ENCODE results near the gene CBY2.
"Not testable (repeated sequence)": the region's sequence is repeated elsewhere in the genome, so short reads cannot be mapped to it uniquely, and the experiment has no call there.

Gene CBY2

DNA sequence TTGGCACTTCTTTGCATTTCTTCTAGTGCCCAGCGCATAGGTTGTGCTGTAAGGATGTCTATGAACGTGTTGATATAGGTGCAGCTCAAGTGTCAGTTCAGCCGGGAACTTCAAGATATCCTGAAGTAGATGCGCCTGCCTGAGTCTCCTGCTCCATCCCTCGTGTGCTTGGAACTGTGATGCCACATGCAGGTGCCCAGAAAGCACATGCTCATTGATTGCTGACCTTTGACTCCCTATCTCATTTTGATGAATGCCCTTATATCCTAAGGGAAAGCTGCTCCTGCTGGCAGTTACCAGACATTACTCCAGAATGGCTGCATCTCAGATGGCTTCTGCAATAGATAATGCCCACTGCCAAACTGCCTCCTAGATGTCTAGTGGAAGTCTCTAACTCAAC, 40.9 kb downstream of the CBY2 start:
- no peak for DNase-seq (ENCODE audit: low read depth in 2 of 2)

DNA sequence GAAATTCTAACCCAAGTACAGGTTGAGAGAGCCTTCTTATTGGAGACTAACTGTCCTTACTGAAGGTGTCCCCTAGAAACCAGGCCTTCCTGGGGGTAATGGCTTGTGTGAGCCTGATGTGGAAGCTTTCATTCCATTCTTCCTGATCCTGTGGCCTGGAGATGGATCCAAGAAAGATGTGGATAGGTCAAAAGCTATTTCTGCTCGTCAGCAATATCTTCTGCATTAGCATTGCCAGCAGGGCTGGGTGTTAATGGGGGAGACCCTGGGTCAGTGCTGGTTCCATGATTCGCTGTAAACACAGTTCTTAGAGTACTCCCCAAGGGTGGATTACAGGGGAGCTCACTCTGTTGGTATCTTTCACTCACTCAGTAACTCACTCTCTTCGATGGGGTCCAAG, 42.9 kb downstream of the CBY2 start:
- no peak for DNase-seq (ENCODE audit: low read depth in 2 of 2)

- no peak for DNase-seq (ENCODE audit: low read depth in 2 of 2)
Measured at GRCh38 chr13:45747071-45747470, 45.0 kb downstream of the CBY2 start.

DNA sequence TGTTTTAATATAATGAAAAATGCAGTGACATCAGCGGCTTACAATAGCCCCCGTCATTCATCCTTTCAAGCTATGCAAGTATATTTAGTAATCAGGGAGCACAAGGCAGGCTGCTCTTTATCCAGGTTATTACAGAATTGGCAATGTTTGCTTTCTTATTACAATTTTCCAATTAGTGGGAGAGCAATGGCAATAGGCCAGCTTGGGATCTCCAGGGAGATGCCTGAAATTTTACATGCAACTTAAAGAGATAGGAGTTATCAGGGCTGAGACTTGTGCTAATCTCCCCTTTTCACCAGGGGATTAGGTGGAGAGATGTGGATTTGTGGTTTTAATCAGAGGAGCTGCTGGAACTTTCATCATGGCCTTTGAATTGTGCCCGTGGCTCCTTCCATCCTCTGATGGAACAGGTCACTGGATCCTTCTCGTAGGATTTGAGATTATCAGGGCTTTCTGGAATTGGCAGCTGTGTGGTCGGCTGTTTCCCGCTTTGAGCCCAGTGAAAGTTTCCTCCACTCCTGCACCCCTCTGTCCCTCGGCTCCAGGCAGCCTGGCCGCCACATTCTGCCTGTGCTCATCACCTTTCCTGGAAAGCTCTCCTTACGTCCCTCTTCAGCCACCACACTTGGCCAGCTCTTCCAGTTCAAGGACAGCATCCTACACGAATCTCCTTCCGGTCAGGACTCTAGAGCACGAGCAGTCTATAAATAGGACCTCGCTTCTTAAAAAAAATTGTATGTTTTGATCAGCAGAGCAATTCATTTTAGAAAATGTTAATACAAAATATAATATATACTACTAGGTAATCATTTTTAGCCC, 47.0 kb downstream of the CBY2 start:
- no peak for DNase-seq (ENCODE audit: low read depth in 2 of 2)

- DNase-seq (ENCODE audit: low read depth in 2 of 2): no peak
Measured at GRCh38 chr13:45750566-45750965, 48.4 kb downstream of the CBY2 start.

DNA sequence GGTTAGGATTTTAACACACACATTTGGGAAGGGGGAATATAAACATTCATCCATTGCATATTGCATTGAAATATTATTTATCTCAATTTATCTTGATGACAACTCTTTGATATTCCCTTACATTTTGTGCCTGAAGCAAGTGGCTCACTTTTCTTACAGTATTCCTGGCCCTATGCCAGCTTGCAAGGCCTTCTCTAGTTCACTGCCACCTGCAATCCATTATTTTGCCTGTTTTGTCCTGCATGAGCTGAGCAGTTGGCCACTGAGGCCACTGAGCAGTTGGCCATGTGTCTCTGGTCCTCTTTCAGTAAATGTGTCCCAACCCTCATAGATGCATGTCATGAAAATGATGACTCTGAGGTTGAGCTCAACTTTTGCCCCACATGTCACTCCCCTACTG, 49.8 kb downstream of the CBY2 start:
- no peak for DNase-seq (ENCODE audit: low read depth in 2 of 2)

GRCh38 chr13:45752510-45752909, 50.4 kb downstream of the CBY2 start:
- DNase-seq (ENCODE audit: low read depth in 2 of 2): no peak

DNA sequence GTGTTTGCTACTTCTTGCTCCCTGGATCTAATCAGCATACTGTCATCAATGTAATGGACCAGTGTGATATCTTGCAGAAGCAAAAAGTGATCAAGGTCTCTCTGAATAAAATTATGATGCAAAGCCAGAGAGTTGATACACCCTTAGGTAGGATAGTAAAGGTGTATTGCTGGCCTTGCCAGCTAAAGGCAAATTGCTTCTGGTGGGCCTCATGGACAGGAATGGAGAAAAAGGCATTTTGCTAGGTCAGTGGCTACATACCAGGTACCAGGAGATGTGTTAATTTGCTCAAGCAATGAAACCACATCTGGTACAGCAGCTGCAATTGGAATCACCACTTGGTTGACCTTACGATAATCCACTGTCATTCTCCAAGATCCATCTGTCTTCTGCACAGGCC, 54.4 kb downstream of the CBY2 start:
- not testable (repeated sequence) for DNase-seq (ENCODE audit: low read depth in 2 of 2)

DNA sequence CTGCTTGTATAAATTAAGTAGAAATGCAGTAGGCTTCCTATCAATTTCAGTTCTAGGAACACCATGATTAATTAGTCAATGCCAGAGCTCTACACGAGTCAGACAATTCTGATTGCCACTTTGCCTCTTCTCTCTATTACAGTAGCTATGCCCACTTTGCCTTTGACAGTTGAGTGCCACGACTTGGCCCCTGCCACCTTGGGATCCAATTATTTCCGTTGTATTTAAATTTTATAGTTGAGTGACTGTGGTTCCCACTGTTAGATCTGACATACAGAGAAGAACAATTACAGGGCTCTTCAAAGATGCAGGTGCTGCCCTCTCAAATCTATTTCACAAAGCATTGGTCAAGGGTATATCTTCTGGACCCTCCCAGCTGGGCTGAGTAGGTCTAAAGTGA, 55.5 kb downstream of the CBY2 start:
- DNase-seq (ENCODE audit: low read depth in 2 of 2): not testable (repeated sequence)

GRCh38 chr13:45763419-45763818, 61.3 kb downstream of the CBY2 start:
- no peak for DNase-seq (ENCODE audit: low read depth in 2 of 2)

Data from stimulated activated CD4-positive, alpha-beta T cell treated with anti-CD3 and anti-CD28 coated beads, Interleukin-12 subunit alpha, Interleukin-12 subunit beta, amount 100 ng/mL, for 24 hours (primary cell).